ENCODE data around the gene SCMH1. TPM values are rescaled to one million over a fixed set of nuclear protein-coding genes. Genes with fewer than 3 reads are reported as not detected.

SCMH1 gene
- total RNA-seq, 3 donors from 2014 or later: 37.0 to 93.4 (median 53.4) TPM

DNA sequence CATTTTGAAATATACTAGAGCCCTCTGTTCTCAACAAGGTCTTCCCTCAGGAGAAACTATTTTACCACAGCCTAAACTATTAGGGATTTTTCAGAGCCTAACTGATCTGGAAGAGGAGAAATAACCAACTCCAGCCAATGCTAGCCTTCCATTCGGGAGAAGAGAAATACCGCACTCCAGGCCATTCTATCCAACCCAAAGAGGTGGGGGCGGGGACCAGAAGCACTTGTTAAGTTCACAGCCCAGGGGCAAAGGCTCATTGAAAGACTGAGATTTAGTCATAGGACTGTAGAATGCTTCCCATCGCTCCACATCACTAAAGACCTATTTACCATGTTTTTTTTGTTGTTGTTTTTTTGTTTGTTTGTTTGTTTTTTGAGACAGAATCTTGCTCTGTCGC lies 185.2 kb downstream of the SCMH1 start:
- DNase-seq (ENCODE audit: low spot score in 2 of 2): no peak
- H3K4me3 ChIP-seq: no peak overlapping the region
- peaks cover 5 to 8% of the 10 kb centered on the region in 2 donors for H3K9me3 ChIP-seq
- H3K36me3 ChIP-seq: no peaks in the 10 kb centered on the region
- H3K27me3 ChIP-seq: no peaks in the 10 kb centered on the region
- no peak for TF ChIP-seq POLR2A (IDR thresholded peaks at IDR 0.05)
- TF ChIP-seq POLR2AphosphoS5 (IDR thresholded peaks at IDR 0.05): no peak
- TF ChIP-seq, protein P1, sequence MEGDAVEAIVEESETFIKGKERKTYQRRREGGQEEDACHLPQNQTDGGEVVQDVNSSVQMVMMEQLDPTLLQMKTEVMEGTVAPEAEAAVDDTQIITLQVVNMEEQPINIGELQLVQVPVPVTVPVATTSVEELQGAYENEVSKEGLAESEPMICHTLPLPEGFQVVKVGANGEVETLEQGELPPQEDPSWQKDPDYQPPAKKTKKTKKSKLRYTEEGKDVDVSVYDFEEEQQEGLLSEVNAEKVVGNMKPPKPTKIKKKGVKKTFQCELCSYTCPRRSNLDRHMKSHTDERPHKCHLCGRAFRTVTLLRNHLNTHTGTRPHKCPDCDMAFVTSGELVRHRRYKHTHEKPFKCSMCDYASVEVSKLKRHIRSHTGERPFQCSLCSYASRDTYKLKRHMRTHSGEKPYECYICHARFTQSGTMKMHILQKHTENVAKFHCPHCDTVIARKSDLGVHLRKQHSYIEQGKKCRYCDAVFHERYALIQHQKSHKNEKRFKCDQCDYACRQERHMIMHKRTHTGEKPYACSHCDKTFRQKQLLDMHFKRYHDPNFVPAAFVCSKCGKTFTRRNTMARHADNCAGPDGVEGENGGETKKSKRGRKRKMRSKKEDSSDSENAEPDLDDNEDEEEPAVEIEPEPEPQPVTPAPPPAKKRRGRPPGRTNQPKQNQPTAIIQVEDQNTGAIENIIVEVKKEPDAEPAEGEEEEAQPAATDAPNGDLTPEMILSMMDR (IDR thresholded peaks at IDR 0.05): no peak
- intact Hi-C loops (cut with DNase I; ENCODE audit: low total_unique reads): no loop called here
- no peaks in the 10 kb centered on the region for H3K4me1 ChIP-seq
- H3K27ac ChIP-seq: no peak overlapping the region

DNA sequence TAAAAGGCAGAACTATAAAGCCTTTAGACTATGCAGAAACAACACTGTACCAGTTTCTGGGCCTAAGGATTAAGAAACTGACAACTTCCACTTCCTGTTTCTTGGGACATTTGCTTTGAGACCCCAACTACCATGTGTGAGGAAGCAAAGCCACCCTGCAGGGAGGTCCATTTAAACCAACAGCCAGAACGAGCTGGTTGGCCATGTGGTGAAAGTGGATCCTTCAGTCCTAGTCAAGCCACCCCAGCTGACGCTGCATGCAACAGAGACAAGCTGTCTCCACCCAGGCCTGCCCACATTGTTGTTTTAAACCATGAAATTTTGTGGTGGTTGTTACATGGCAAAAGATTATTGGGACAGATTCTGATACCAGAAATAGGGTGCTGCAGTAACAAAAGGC lies 188.8 kb downstream of the SCMH1 start:
- no peak for DNase-seq (ENCODE audit: low spot score in 2 of 2)
- TF ChIP-seq POLR2AphosphoS5 (IDR thresholded peaks at IDR 0.05) (no peak), POLR2A (IDR thresholded peaks at IDR 0.05) (no peak)
- TF ChIP-seq, protein P1 (IDR thresholded peaks at IDR 0.05): no peak
- Histone ChIP-seq H3K27me3 (no peaks in the 10 kb centered on the region), H3K4me3 (no peak overlapping the region), H3K9me3 (no peaks in the 10 kb centered on the region), H3K27ac (no peak overlapping the region), H3K36me3 (no peaks in the 10 kb centered on the region), H3K4me1 (no peaks in the 10 kb centered on the region)
- intact Hi-C loops (cut with DNase I; ENCODE audit: low total_unique reads): no loop called here

DNA sequence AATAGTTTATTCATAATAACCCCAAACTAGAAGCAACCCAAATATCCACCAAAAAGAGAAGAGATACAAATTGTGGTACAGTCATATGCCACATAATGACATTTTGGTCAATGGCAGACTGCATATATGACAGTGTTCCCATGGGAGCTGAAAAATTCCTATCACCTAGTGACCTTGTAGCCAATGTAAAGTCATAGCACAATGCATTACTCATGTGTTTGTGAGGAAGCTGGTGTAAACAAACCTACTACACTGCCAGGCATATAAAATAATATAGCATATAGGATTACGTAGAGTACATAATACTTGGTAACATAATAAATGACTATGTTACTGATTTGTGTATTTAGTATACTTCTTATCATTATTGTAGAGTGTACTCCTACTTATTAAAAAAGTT lies 191.1 kb downstream of the SCMH1 start:
- intact Hi-C loops (cut with DNase I; ENCODE audit: low total_unique reads): no loop called here
- Histone ChIP-seq H3K4me1 (peaks cover 3 to 10% of the 10 kb centered on the region in 2 donors), H3K4me3 (no peak overlapping the region), H3K27me3 (no peaks in the 10 kb centered on the region), H3K27ac (no peak overlapping the region), H3K36me3 (no peaks in the 10 kb centered on the region), H3K9me3 (no peaks in the 10 kb centered on the region)
- TF ChIP-seq POLR2A (IDR thresholded peaks at IDR 0.05) (no peak), POLR2AphosphoS5 (IDR thresholded peaks at IDR 0.05) (no peak)
- TF ChIP-seq, protein P1 (IDR thresholded peaks at IDR 0.05): no peak
- no peak for DNase-seq (ENCODE audit: low spot score in 2 of 2)

DNA sequence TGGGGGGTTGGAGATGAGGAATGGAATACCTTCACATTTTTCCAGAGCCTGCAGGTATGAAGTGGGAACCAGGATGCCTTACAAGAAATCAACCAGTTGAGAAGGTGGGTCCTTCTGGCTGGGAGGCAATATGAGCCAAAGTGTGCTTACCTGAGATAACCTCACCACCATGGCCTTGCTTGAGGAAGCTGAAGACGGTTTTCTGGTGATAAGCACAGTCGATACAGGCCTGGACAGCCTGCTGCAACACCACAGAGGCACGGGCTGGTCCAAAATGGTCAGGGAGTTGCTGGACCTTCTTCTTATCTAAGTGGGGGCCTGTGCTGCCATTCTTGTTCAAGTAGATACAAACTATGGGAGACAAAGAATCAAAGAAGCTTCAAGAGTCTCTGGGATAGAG lies 193.6 kb downstream of the SCMH1 start:
- Histone ChIP-seq H3K27me3 (no peaks in the 10 kb centered on the region), H3K4me3 (no peak overlapping the region), H3K36me3 (no peaks in the 10 kb centered on the region), H3K9me3 (no peaks in the 10 kb centered on the region), H3K27ac (peak overlapping the region; percentile 17 to 88), H3K4me1 (peaks cover 3 to 25% of the 10 kb centered on the region in 2 donors)
- TF ChIP-seq, protein P1 (IDR thresholded peaks at IDR 0.05): no peak
- TF ChIP-seq POLR2A (IDR thresholded peaks at IDR 0.05) (no peak), POLR2AphosphoS5 (IDR thresholded peaks at IDR 0.05) (no peak)
- intact Hi-C loops (cut with DNase I; ENCODE audit: low total_unique reads): no loop called here
- DNase-seq (ENCODE audit: low spot score in 2 of 2): no peak

DNA sequence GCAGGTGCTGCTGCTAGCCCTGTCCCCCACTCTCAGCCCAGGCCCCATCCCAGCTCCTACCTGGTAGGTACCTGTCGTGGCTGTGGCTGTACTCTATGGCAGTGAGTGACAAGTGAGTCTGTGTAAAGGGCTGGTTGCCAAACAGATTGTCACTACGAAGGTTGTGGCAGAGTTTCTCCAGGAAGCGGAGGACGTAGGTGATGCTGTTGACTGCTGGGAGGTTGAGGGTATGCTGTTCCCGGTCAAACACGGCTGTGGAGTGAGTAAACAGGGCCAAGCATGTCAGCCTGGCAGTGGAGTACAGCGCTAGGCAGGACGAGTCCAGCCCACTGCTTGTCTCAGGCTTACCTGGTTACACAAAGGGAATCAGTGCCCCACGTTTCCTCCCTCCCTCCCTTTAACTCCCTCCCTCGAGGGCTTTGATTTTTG lies 195.7 kb downstream of the SCMH1 start:
- DNase-seq (ENCODE audit: low spot score in 2 of 2): peak; percentile 55 to 69
- Histone ChIP-seq H3K9me3 (no peaks in the 10 kb centered on the region), H3K27me3 (no peaks in the 10 kb centered on the region), H3K4me3 (peak overlapping the region in 1 of 3 donors; percentile 27), H3K27ac (peak overlapping the region; percentile 88 to 95), H3K36me3 (no peaks in the 10 kb centered on the region), H3K4me1 (peaks cover 3 to 25% of the 10 kb centered on the region in 2 donors)
- TF ChIP-seq POLR2A (IDR thresholded peaks at IDR 0.05): no peak
- TF ChIP-seq, protein P1 (IDR thresholded peaks at IDR 0.05): no peak
- TF ChIP-seq POLR2AphosphoS5 (IDR thresholded peaks at IDR 0.05): no peak
- intact Hi-C loops (cut with DNase I; ENCODE audit: low total_unique reads): no loop called here

Measured in breast epithelium (tissue), 4 donors.